Measurements from ENCODE around the gene METAP1D. TPM values are rescaled to one million over a fixed set of nuclear protein-coding genes. Genes with fewer than 3 reads are reported as not detected.

Gene METAP1D
- total and polyA plus RNA-seq, 4 donors = 2.5 to 17.8 (median 3.0) TPM

- Histone ChIP-seq H3K9ac (ENCODE audit: insufficient read depth in 1 of 2, low read length in 2 of 2) (no peak overlapping the region), H3K4me1 (ENCODE audit: control insufficient read depth in 5 of 5, insufficient read depth in 5 of 5, low read length in 5 of 5) (no peaks in the 10 kb centered on the region), H3K27ac (ENCODE audit: low read depth in 1 of 2, low read length in 1 of 2) (no peak overlapping the region), H3K27me3 (ENCODE audit: control insufficient read depth in 3 of 3, insufficient read depth in 3 of 3, low read length in 2 of 3) (peaks cover 0 to 38% (median 15%) of the 10 kb centered on the region in 3 donors), H3K9me3 (ENCODE audit: control insufficient read depth in 4 of 4, insufficient read depth in 3 of 4, low read length in 3 of 4) (no peaks in the 10 kb centered on the region), H3K4me3 (no peak overlapping the region), H3K36me3 (ENCODE audit: control insufficient read depth in 4 of 4, insufficient read depth in 4 of 4, low read length in 4 of 4) (no peaks in the 10 kb centered on the region)
- ATAC-seq (ENCODE audit: insufficient read depth, low FRiP score) = no peak
- no peak for DNase-seq
- WGBS, 2 donors = 96 to 97% methylated on average over 1 of the region's 1 CpG
- TF ChIP-seq CTCF (IDR thresholded peaks at IDR 0.05; ENCODE audit: control extremely low read depth, extremely low read depth) = no peak
Measured at GRCh38 chr2:172074254-172074653, 74.5 kb downstream of the METAP1D start.

DNA sequence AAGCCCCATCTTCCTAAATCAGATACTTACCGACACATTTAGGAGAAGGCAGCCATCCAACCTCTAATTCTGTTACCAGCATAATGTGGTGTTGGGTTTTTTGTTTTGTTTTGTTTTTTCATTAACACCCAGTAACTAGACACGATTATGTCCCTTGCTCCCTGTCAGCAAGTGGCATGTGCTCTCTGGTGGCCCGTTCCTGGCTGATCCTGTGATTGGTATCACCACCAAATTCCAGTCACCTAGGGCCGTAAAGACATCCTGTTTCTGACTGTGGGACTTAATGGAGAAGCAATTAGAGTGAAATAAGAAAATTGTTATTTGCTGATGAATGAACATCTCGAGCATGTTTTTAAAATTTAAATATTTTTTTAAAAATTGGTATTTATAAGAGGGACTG, 79.7 kb downstream of the METAP1D start:
- Histone ChIP-seq H3K27ac (ENCODE audit: low read depth in 1 of 2, low read length in 1 of 2) (no peak overlapping the region), H3K27me3 (ENCODE audit: control insufficient read depth in 3 of 3, insufficient read depth in 3 of 3, low read length in 2 of 3) (peaks cover 8 to 89% (median 66%) of the 10 kb centered on the region in 3 donors), H3K9me3 (ENCODE audit: control insufficient read depth in 4 of 4, insufficient read depth in 3 of 4, low read length in 3 of 4) (peaks cover 0 to 17% (median 0%) of the 10 kb centered on the region in 4 donors), H3K4me1 (ENCODE audit: control insufficient read depth in 5 of 5, insufficient read depth in 5 of 5, low read length in 5 of 5) (peaks cover 0 to 6% (median 0%) of the 10 kb centered on the region in 5 donors), H3K36me3 (ENCODE audit: control insufficient read depth in 4 of 4, insufficient read depth in 4 of 4, low read length in 4 of 4) (no peaks in the 10 kb centered on the region), H3K4me3 (no peak overlapping the region), H3K9ac (ENCODE audit: insufficient read depth in 1 of 2, low read length in 2 of 2) (no peak overlapping the region)
- ATAC-seq (ENCODE audit: insufficient read depth, low FRiP score) (no peak), DNase-seq (peak in 1 of 3 donors; percentile 10)
- WGBS, 2 donors = 75 to 85% methylated on average over 5 of the region's 5 CpGs
- no peak for TF ChIP-seq CTCF (IDR thresholded peaks at IDR 0.05; ENCODE audit: control extremely low read depth, extremely low read depth)

- no peak for TF ChIP-seq CTCF (IDR thresholded peaks at IDR 0.05; ENCODE audit: control extremely low read depth, extremely low read depth)
- Histone ChIP-seq H3K4me3 (no peak overlapping the region), H3K9ac (ENCODE audit: insufficient read depth in 1 of 2, low read length in 2 of 2) (no peak overlapping the region)
Measured at GRCh38 chr2:172079838-172080640, 80.3 kb downstream of the METAP1D start.

More at GRCh38 chr2:172079838-172080640, 80.3 kb downstream of the METAP1D start:
- ATAC-seq (ENCODE audit: insufficient read depth, low FRiP score) (no peak), DNase-seq (peak in 2 of 3 donors; percentile 10 to 45)
- Histone ChIP-seq H3K27me3 (ENCODE audit: control insufficient read depth in 3 of 3, insufficient read depth in 3 of 3, low read length in 2 of 3) (peaks cover 10 to 92% (median 71%) of the 10 kb centered on the region in 3 donors), H3K36me3 (ENCODE audit: control insufficient read depth in 4 of 4, insufficient read depth in 4 of 4, low read length in 4 of 4) (no peaks in the 10 kb centered on the region), H3K9me3 (ENCODE audit: control insufficient read depth in 4 of 4, insufficient read depth in 3 of 4, low read length in 3 of 4) (peaks cover 0 to 17% (median 0%) of the 10 kb centered on the region in 4 donors), H3K27ac (ENCODE audit: low read depth in 1 of 2, low read length in 1 of 2) (no peak overlapping the region), H3K4me1 (ENCODE audit: control insufficient read depth in 5 of 5, insufficient read depth in 5 of 5, low read length in 5 of 5) (peaks cover 0 to 12% (median 0%) of the 10 kb centered on the region in 5 donors)
- 10 to 29% methylated on average over 38 of the region's 38 CpGs for WGBS, 2 donors

Measured in lung (tissue), 12 donors.